Mesendoderm (in vitro differentiated cells): ENCODE data around the gene MCTP2.

Source experiments
- DNase-seq: peaks from one replicate; pipeline ENCODE4 v3.0.0; 2013
- H2AK5ac ChIP-seq: 2 replicates; pipeline ENCODE4 v1.6.1; 2013; ENCODE audit warnings: low read length, inconsistent platforms
- H2BK120ac ChIP-seq: 2 replicates; pipeline ENCODE4 v1.6.1; 2013; ENCODE audit warnings: low read depth, mild to moderate bottlenecking, low read length, moderate library complexity, mixed read lengths
- H2BK15ac ChIP-seq: replicated peaks from 2 replicates; pipeline ENCODE4 v1.6.1; 2013; ENCODE audit warnings: low read depth, mild to moderate bottlenecking, moderate library complexity
- H2BK5ac ChIP-seq: 2 replicates; pipeline ENCODE4 v1.6.1; 2013; ENCODE audit warnings: low read length, inconsistent platforms
- H3K18ac ChIP-seq: 2 replicates; pipeline ENCODE4 v1.6.1; 2013; ENCODE audit warnings: mild to moderate bottlenecking, low read length, mixed read lengths
- H3K23ac ChIP-seq: one replicate; pipeline ENCODE4 v1.6.1; 2013; ENCODE audit warnings: low read length
- H3K27ac ChIP-seq: 2 replicates; pipeline ENCODE4 v1.5.1; 2013; ENCODE audit warnings: low read depth, mild to moderate bottlenecking, inconsistent platforms, low read length, moderate library complexity
- H3K27me3 ChIP-seq: 2 replicates; pipeline ENCODE4 v1.6.1; 2013; ENCODE audit warnings: low read length, control low read depth, mild to moderate bottlenecking, inconsistent platforms; ENCODE audit not compliant: insufficient read depth, poor library complexity
- H3K36me3 ChIP-seq: 2 replicates; pipeline ENCODE4 v1.6.1; 2013; ENCODE audit warnings: low read length, inconsistent platforms; ENCODE audit not compliant: control insufficient read depth, insufficient read depth
- H3K4ac ChIP-seq: one replicate; pipeline ENCODE4 v1.6.1; 2013; ENCODE audit warnings: low read depth, mild to moderate bottlenecking, low read length, moderate library complexity
- H3K4me1 ChIP-seq: 2 replicates; pipeline ENCODE4 v1.6.1; 2013; ENCODE audit warnings: low read depth, low read length, inconsistent platforms; ENCODE audit not compliant: control insufficient read depth
- H3K4me2 ChIP-seq: 2 replicates; pipeline ENCODE4 v1.6.1; 2013; ENCODE audit warnings: low read length
- H3K4me3 ChIP-seq: 2 replicates; pipeline ENCODE4 v1.5.1; 2013; ENCODE audit warnings: mild to moderate bottlenecking, low read length
- H3K56ac ChIP-seq: one replicate; pipeline ENCODE4 v1.6.1; 2013; ENCODE audit warnings: low read length
- H3K79me1 ChIP-seq: 2 replicates; pipeline ENCODE4 v1.6.1; 2013; ENCODE audit warnings: low read length, inconsistent platforms
- H3K79me2 ChIP-seq: 2 replicates; pipeline ENCODE4 v1.6.1; 2013; ENCODE audit warnings: mild to moderate bottlenecking, low read length; ENCODE audit not compliant: control insufficient read depth, insufficient read depth
- H3K9ac ChIP-seq: 2 replicates; pipeline ENCODE4 v1.6.1; 2013; ENCODE audit warnings: low read length, inconsistent platforms
- H4K5ac ChIP-seq: one replicate; pipeline ENCODE4 v1.6.1; 2013; ENCODE audit warnings: low read length
- H4K8ac ChIP-seq: one replicate; pipeline ENCODE4 v1.6.1; 2013; ENCODE audit warnings: low read depth, mild to moderate bottlenecking, control low read depth, low read length, moderate library complexity
- WGBS: extraction: QIAGEN DNeasy Blood & Tissue Kit; methylation state at CpG from one replicate; pipeline ENCODE4 v1.1.7; 2013; ENCODE audit warnings: low lambda C conversion rate, missing lambda C conversion rate; ENCODE audit not compliant: insufficient coverage; ENCODE audit errors: extremely low coverage; 5-methylcytosine and 5-hydroxymethylcytosine counted together

Gene MCTP2

DNA sequence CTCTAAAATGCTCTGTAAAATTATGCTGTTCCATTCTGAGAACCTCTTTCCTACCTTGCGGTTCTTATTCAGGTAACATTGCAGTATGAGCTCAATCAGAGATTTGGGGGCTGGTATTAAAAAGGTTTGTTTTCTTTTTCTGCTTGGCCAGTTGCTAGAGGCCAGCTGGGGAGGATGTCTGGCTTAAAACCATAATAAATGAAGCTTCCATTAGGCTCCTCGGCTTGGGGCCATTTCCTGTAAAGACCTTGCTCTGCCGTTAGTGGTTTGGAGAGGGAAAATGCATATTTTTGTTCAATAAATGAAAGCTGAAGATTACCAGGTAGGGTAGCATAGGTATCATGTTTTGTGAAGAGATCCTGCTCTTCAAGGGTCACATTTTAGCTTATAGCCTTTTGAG, 55.2 kb downstream of the MCTP2 start:
- Histone ChIP-seq H3K27ac (no peak overlapping the region), H2BK5ac (no peak overlapping the region), H3K36me3 (no peaks in the 10 kb centered on the region), H2BK120ac (no peak overlapping the region), H3K18ac (no peak overlapping the region), H3K79me2 (no peaks in the 10 kb centered on the region), H4K5ac (no peak overlapping the region), H3K9ac (no peak overlapping the region), H3K23ac (no peak overlapping the region), H3K4me2 (no peak overlapping the region), H3K56ac (no peak overlapping the region), H4K8ac (no peak overlapping the region), H3K4ac (no peak overlapping the region), H3K27me3 (no peaks in the 10 kb centered on the region), H3K4me3 (no peak overlapping the region), H2BK15ac (no peak overlapping the region), H3K4me1 (no peaks in the 10 kb centered on the region), H3K79me1 (no peaks in the 10 kb centered on the region), H2AK5ac (no peak overlapping the region)
- WGBS, result no CpG with 5 or more reads among the region's 3 CpGs
- no peak for DNase-seq

DNA sequence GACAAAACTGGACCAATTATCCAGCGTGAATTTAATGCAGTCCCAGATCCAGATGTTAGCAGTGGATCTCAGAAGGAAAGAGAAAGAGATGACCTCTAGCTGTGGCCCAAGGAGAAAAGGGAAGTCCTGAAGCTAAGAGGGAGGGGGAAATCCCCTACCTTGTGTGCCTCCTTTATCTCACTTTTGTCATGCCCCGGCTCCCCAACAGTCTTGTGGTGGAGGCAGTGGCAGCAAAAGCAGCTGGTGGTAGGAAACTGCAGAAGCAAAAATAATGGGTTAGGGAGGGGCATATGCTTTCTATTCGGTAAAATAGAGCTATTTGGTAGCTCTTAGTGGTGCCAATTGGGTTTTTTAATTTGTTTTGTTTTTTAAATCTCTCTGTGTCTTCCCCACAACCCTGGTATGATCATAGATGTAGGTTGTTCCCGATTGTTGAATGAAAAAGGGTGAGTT, 56.5 kb downstream of the MCTP2 start:
- H3K9ac ChIP-seq, result no peak overlapping the region
- no peak overlapping the region for H3K4me3 ChIP-seq
- no peak for DNase-seq
- H3K79me1 ChIP-seq, result no peaks in the 10 kb centered on the region
- no peaks in the 10 kb centered on the region for H3K4me1 ChIP-seq
- no peaks in the 10 kb centered on the region for H3K79me2 ChIP-seq
- H3K4ac ChIP-seq, result no peak overlapping the region
- H2BK120ac ChIP-seq, result no peak overlapping the region
- H2BK15ac ChIP-seq, result no peak overlapping the region
- H3K56ac ChIP-seq, result no peak overlapping the region
- no CpG with 5 or more reads among the region's 4 CpGs for WGBS
- H2AK5ac ChIP-seq, result no peak overlapping the region
- H4K5ac ChIP-seq, result no peak overlapping the region
- no peaks in the 10 kb centered on the region for H3K36me3 ChIP-seq
- H3K27ac ChIP-seq, result no peak overlapping the region
- H3K23ac ChIP-seq, result no peak overlapping the region
- no peak overlapping the region for H3K4me2 ChIP-seq
- H3K18ac ChIP-seq, result no peak overlapping the region
- H4K8ac ChIP-seq, result no peak overlapping the region
- no peaks in the 10 kb centered on the region for H3K27me3 ChIP-seq
- H2BK5ac ChIP-seq, result no peak overlapping the region

DNA sequence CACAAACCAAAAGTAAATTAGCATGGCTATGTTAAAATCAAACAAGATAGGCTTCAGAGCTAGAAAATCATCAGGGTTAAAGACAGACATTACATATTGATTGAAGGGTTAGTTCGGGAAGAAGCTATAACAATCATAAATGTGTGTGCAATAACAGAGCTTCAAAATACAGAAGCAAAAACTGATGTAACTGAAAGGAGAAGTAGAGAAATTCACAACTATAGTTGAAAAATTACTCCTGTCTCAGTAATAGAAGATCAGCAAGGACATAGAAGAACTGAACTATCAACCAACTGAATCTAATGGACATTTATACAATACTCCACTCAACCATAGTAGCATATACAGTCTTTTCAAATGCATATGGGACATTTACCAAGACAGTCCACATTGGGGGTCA, 59.4 kb downstream of the MCTP2 start:
- DNase-seq, result no peak
- WGBS, result no CpG with 5 or more reads among the region's 1 CpG

DNA sequence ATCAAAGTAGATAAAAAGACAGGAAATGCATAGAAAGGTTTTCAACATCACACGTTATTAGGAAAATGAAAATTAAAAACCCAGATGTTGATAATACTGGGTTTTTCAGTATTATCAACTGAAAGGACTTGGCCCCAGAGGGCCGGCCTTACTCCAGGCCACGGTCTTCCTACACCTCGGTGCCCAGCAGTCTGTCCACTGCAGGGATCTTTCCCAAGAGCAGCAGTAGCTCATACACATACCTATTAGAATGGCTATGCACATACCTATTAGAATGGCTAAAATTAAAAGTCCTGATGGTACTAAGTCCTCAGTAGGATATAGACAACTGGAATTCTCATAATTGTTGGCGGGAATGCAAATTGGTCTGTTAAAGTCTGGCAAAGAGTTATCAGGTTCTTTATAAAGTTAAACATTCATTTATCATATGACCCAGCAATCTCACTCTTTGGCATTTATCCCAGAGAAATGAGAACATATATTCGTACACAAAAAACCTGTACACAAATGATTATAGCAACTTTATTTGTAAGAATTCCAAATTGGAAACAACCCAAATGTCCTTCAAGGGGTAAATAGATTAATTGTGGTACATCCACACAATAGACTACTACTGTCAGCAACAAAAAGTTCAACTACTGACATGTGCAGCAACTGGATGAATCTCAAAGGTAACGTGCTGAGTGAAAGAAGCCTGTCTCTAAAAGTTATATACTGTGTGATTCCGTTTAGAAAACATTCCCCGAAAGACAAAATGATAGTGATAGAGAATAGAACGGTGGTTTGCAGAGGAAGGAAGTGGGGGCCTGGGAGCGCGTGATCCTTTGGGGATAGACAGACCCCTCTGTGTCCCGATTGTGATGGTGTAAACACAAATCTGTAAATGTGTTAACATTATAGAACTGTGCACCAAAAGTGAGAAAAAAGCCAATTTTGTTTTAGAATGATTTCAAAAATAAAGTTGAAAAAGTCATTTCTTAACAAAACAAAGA, 62.3 kb downstream of the MCTP2 start:
- WGBS, result no CpG with 5 or more reads among the region's 13 CpGs
- H4K5ac ChIP-seq, result no peak overlapping the region
- DNase-seq, result no peak

More for the DNA sequence above, 59.4 kb downstream of the MCTP2 start:
- Histone ChIP-seq H3K9ac (no peak overlapping the region), H3K4ac (no peak overlapping the region), H3K18ac (no peak overlapping the region), H4K5ac (no peak overlapping the region), H4K8ac (no peak overlapping the region), H3K27me3 (no peaks in the 10 kb centered on the region), H3K23ac (no peak overlapping the region), H3K27ac (no peak overlapping the region), H3K4me3 (no peak overlapping the region), H3K79me1 (no peaks in the 10 kb centered on the region), H2BK15ac (no peak overlapping the region), H2BK5ac (no peak overlapping the region), H3K4me2 (no peak overlapping the region), H3K36me3 (no peaks in the 10 kb centered on the region), H3K79me2 (no peaks in the 10 kb centered on the region), H3K4me1 (no peaks in the 10 kb centered on the region), H3K56ac (no peak overlapping the region), H2BK120ac (no peak overlapping the region), H2AK5ac (no peak overlapping the region)

DNA sequence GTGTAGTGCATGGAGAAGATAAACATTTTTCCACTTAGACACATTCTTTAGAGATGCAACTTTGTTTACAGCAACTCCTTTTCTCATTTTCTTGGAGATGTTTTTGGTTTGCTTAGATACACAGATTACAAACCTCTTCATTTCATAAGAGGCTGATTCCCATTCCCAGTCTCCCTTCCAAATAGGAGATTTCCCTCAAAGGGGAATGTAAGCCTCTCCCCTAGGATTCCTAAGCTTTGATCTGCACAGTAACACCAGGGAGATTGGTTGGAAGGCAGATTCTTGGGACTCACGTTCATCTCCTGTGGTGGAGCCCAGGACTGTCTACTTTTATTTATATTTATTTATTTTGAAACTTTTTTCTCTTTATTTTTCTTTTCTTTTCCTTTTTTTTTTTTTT, 63.2 kb downstream of the MCTP2 start:
- no peak overlapping the region for H3K27ac ChIP-seq
- H3K4me3 ChIP-seq, result no peak overlapping the region
- H3K4me1 ChIP-seq, result no peaks in the 10 kb centered on the region
- WGBS, result no CpG with 5 or more reads among the region's 1 CpG
- no peaks in the 10 kb centered on the region for H3K27me3 ChIP-seq
- H2BK5ac ChIP-seq, result no peak overlapping the region
- no peaks in the 10 kb centered on the region for H3K79me1 ChIP-seq
- no peaks in the 10 kb centered on the region for H3K79me2 ChIP-seq
- no peak overlapping the region for H3K56ac ChIP-seq
- H3K36me3 ChIP-seq, result no peaks in the 10 kb centered on the region
- H3K23ac ChIP-seq, result no peak overlapping the region
- H3K9ac ChIP-seq, result no peak overlapping the region
- H2BK120ac ChIP-seq, result no peak overlapping the region
- DNase-seq, result no peak
- no peak overlapping the region for H2AK5ac ChIP-seq
- no peak overlapping the region for H4K8ac ChIP-seq
- H3K18ac ChIP-seq, result no peak overlapping the region
- no peak overlapping the region for H3K4me2 ChIP-seq
- H4K5ac ChIP-seq, result no peak overlapping the region
- no peak overlapping the region for H3K4ac ChIP-seq
- H2BK15ac ChIP-seq, result no peak overlapping the region

More for the DNA sequence above, 62.3 kb downstream of the MCTP2 start:
- Histone ChIP-seq H3K79me1 (no peaks in the 10 kb centered on the region), H4K8ac (no peak overlapping the region), H3K18ac (no peak overlapping the region), H3K4me2 (no peak overlapping the region), H3K4me3 (no peak overlapping the region), H3K56ac (no peak overlapping the region), H3K9ac (no peak overlapping the region), H3K23ac (no peak overlapping the region), H2BK15ac (no peak overlapping the region), H3K4me1 (no peaks in the 10 kb centered on the region), H3K36me3 (no peaks in the 10 kb centered on the region), H3K4ac (no peak overlapping the region), H2BK120ac (no peak overlapping the region), H3K27me3 (no peaks in the 10 kb centered on the region), H3K27ac (no peak overlapping the region), H2BK5ac (no peak overlapping the region), H3K79me2 (no peaks in the 10 kb centered on the region), H2AK5ac (no peak overlapping the region)
